Fibroblast of skin of left quadriceps (primary cell): ENCODE results near the gene MRPS18B.

Experiments used
- DNase-seq, 2 experiments: peaks; one replicate each; pipeline ENCODE4 v3.0.0-alpha.2; 2013; ENCODE audit warnings: low read depth in 2 of 2

Gene MRPS18B

GRCh38 chr6:30617565-30618269, at the start of gene MRPS18B:
TSS of gene MRPS18B (plus strand) at chr6:30617840. CDS start at chr6:30617866, 26 bp downstream.
- DNase-seq, result peak; percentile 96

- DNase-seq, result no peak
These were observed 49.4 kb upstream of the MRPS18B start for GRCh38 chr6:30568245-30568644.

- DNase-seq, result no peak
These were observed 47.4 kb upstream of the MRPS18B start for GRCh38 chr6:30570263-30570662.

- DNase-seq, result no peak
These were observed 46.9 kb upstream of the MRPS18B start for GRCh38 chr6:30570740-30571074.

GRCh38 chr6:30571075-30571761, 46.4 kb upstream of the MRPS18B start, which contains the start of gene ABCF1:
TSS of gene ABCF1 (plus strand) at chr6:30571442. CDS start at chr6:30571488, 46 bp downstream.
- peak; percentile 92 to 93 for DNase-seq

GRCh38 chr6:30571762-30572082, 45.9 kb upstream of the MRPS18B start:
- no peak for DNase-seq

- no peak for DNase-seq
These were observed 45.5 kb upstream of the MRPS18B start for GRCh38 chr6:30572148-30572547.

- no peak for DNase-seq
These were observed 44.5 kb upstream of the MRPS18B start for GRCh38 chr6:30573113-30573512.

GRCh38 chr6:30578051-30578450, 39.6 kb upstream of the MRPS18B start:
- DNase-seq, result no peak

- no peak for DNase-seq
These were observed 33.7 kb upstream of the MRPS18B start for GRCh38 chr6:30583921-30584320.

- no peak for DNase-seq
These were observed 27.8 kb upstream of the MRPS18B start for GRCh38 chr6:30589754-30590358.

GRCh38 chr6:30590509-30590908, 27.1 kb upstream of the MRPS18B start:
- DNase-seq, result no peak

GRCh38 chr6:30591008-30591407, 26.6 kb upstream of the MRPS18B start:
- DNase-seq, result no peak

- no peak for DNase-seq
These were observed 25.4 kb upstream of the MRPS18B start for GRCh38 chr6:30592287-30592686.

- peak; percentile 48 to 56 for DNase-seq
These were observed 20.1 kb upstream of the MRPS18B start for GRCh38 chr6:30597315-30598144.

GRCh38 chr6:30598912-30599624, 18.6 kb upstream of the MRPS18B start:
- no peak for DNase-seq

GRCh38 chr6:30599625-30600324, 17.9 kb upstream of the MRPS18B start:
- no peak for DNase-seq

GRCh38 chr6:30600451-30600961, 17.1 kb upstream of the MRPS18B start:
- DNase-seq, result no peak

GRCh38 chr6:30601436-30601814, 16.2 kb upstream of the MRPS18B start:
- DNase-seq, result no peak

- no peak for DNase-seq
These were observed 15.6 kb upstream of the MRPS18B start for GRCh38 chr6:30601815-30602641.
